Measurements from ENCODE around the gene HBG1. TPM values are rescaled to one million over a fixed set of nuclear protein-coding genes. Genes with fewer than 3 reads are reported as not detected.
A peak's percentile ranks its signal among the peaks of the same experiment; 100 is the strongest.

The HBG1 gene
- total and polyA plus RNA-seq, 8 donors = 3.5 to 2,797 (median 512) TPM; not detected in 2

GRCh38 chr11:5283882-5284281 lies 34.2 kb upstream of the HBG1 start:
- no peak overlapping the region for H3K4me3 ChIP-seq
- DNase-seq (no peak), ATAC-seq (no peak)
- H3K27ac ChIP-seq = no peak overlapping the region
- no peaks in the 10 kb centered on the region for H3K9me3 ChIP-seq
- no peaks in the 10 kb centered on the region for H3K27me3 ChIP-seq
- H3K4me1 ChIP-seq = no peaks in the 10 kb centered on the region
- H3K36me3 ChIP-seq = no peaks in the 10 kb centered on the region
- TF ChIP-seq, protein P1, sequence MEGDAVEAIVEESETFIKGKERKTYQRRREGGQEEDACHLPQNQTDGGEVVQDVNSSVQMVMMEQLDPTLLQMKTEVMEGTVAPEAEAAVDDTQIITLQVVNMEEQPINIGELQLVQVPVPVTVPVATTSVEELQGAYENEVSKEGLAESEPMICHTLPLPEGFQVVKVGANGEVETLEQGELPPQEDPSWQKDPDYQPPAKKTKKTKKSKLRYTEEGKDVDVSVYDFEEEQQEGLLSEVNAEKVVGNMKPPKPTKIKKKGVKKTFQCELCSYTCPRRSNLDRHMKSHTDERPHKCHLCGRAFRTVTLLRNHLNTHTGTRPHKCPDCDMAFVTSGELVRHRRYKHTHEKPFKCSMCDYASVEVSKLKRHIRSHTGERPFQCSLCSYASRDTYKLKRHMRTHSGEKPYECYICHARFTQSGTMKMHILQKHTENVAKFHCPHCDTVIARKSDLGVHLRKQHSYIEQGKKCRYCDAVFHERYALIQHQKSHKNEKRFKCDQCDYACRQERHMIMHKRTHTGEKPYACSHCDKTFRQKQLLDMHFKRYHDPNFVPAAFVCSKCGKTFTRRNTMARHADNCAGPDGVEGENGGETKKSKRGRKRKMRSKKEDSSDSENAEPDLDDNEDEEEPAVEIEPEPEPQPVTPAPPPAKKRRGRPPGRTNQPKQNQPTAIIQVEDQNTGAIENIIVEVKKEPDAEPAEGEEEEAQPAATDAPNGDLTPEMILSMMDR (IDR thresholded peaks at IDR 0.05) = no peak
- intact Hi-C loops (cut with DNase I) = no loop called here

DNA sequence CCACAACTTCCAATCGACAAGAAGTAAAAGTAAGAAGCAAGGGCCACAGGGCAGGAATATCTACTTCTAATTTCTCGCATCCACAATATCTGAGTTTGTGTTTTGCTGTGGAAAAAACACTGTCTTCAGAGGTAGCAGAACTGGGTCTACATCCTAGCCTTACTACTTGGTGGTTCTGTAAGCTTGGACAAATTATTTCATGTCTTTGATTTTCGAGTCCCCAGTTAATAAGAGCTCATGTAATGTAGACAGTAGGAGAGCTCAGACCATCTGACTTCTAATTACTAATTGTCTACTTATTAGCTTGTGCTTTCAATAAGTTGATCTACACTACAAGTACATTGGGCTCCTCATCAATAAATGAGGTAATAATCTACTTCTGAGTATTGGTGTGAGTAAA lies 33.4 kb upstream of the HBG1 start:
- TF ChIP-seq, protein P1 (IDR thresholded peaks at IDR 0.05) = no peak
- H3K36me3 ChIP-seq = no peaks in the 10 kb centered on the region
- no peaks in the 10 kb centered on the region for H3K27me3 ChIP-seq
- no peaks in the 10 kb centered on the region for H3K9me3 ChIP-seq
- no peaks in the 10 kb centered on the region for H3K4me1 ChIP-seq
- no peak overlapping the region for H3K4me3 ChIP-seq
- DNase-seq (no peak), ATAC-seq (no peak)
- no peak overlapping the region for H3K27ac ChIP-seq
- intact Hi-C loops (cut with DNase I) = no loop called here

DNA sequence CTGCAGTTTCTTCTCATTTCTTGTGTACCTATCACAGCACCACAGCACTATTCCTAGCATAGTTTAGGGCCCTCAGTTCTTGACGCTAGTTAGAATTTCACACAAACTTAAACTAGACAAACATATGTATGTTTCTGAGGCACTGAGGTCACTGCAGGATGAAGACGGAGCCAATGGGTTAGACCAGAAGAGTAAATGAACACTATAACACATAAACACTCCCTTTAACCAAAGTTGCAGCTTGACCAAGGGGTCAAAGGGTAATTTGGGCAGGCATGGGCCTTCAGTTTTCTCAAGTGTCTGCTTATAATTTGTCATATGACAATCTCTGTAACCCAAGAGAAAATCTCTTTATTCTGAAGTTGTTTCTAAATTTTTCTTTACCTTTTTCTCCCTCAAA lies 33.0 kb upstream of the HBG1 start:
- DNase-seq (no peak), ATAC-seq (no peak)
- Histone ChIP-seq H3K27ac (no peak overlapping the region), H3K9me3 (no peaks in the 10 kb centered on the region), H3K4me3 (no peak overlapping the region), H3K36me3 (no peaks in the 10 kb centered on the region), H3K27me3 (no peaks in the 10 kb centered on the region), H3K4me1 (no peaks in the 10 kb centered on the region)
- intact Hi-C loops (cut with DNase I) = no loop called here
- TF ChIP-seq, protein P1 (IDR thresholded peaks at IDR 0.05) = no peak

- Histone ChIP-seq H3K27me3 (no peaks in the 10 kb centered on the region), H3K4me1 (no peaks in the 10 kb centered on the region), H3K27ac (no peak overlapping the region), H3K4me3 (no peak overlapping the region), H3K9me3 (no peaks in the 10 kb centered on the region), H3K36me3 (no peaks in the 10 kb centered on the region)
- ATAC-seq (no peak), DNase-seq (no peak)
- TF ChIP-seq, protein P1 (IDR thresholded peaks at IDR 0.05) = no peak
- intact Hi-C loops (cut with DNase I) = no loop called here
These were observed 31.9 kb upstream of the HBG1 start for GRCh38 chr11:5281596-5281995.

DNA sequence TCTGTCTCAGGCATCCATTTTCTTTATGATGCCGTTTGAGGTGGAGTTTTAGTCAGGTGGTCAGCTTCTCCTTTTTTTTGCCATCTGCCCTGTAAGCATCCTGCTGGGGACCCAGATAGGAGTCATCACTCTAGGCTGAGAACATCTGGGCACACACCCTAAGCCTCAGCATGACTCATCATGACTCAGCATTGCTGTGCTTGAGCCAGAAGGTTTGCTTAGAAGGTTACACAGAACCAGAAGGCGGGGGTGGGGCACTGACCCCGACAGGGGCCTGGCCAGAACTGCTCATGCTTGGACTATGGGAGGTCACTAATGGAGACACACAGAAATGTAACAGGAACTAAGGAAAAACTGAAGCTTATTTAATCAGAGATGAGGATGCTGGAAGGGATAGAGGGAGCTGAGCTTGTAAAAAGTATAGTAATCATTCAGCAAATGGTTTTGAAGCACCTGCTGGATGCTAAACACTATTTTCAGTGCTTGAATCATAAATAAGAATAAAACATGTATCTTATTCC lies 31.0 kb upstream of the HBG1 start:
- ATAC-seq (peak; percentile 71), DNase-seq (peak in 2 of 4 donors; percentile 40 to 63)
- TF ChIP-seq, protein P1 (IDR thresholded peaks at IDR 0.05) = no peak
- Histone ChIP-seq H3K27ac (no peak overlapping the region), H3K36me3 (no peaks in the 10 kb centered on the region), H3K4me1 (no peaks in the 10 kb centered on the region), H3K4me3 (no peak overlapping the region), H3K9me3 (no peaks in the 10 kb centered on the region), H3K27me3 (no peaks in the 10 kb centered on the region)
- intact Hi-C loops (cut with DNase I) = no loop called here

All from left lung (tissue), 10 donors.